Thyroid gland (tissue), 4 donors: ENCODE results near the gene DNAH11.
"Not testable (repeated sequence)": the region's sequence is repeated elsewhere in the genome, so short reads cannot be mapped to it uniquely, and the experiment has no call there.

Experiments used
- CTCF ChIP-seq, 6 experiments: fragments of 200-600 bp in 3 of 6; fragments of 450-650 bp in 3 of 6; sonication (generic) in 3 of 6; IDR thresholded peaks; one replicate each; pipeline ENCODE4 v1.5.1; 2016 to 2019; ENCODE audit warnings: antibody characterized with exemption in 6 of 6, mild to moderate bottlenecking in 2 of 6, inconsistent platforms in 1 of 6, moderate library complexity in 1 of 6
- POLR2A ChIP-seq, 2 donors: fragments of 450-650 bp; IDR thresholded peaks; one replicate each; pipeline ENCODE4 v1.6.1; 2017; ENCODE audit warnings: antibody characterized with exemption in 2 of 2, mild to moderate bottlenecking in 2 of 2, moderate library complexity in 1 of 2

- TF ChIP-seq CTCF, POLR2A (IDR thresholded peaks at IDR 0.05): not testable (repeated sequence)
Observed at GRCh38 chr7:21933293-21933692, 390.5 kb downstream of the DNAH11 start.
